Activated CD8-positive, alpha-beta memory T cell treated with anti-CD3 and anti-CD28 coated beads, Interleukin-2, amount 10 ng/mL, durations not matched to agents 7 days and 5 days (primary cell): ENCODE data around the gene MID1. TPM values are rescaled to one million over a fixed set of nuclear protein-coding genes. Genes with fewer than 3 reads are reported as not detected.

ENCODE experiments used
- ATAC-seq: fragments of 150-1000 bp; cut with Tn5 transposase; one replicate; pipeline ENCODE4 v1.10.0; 2021; ENCODE audit warnings: moderate library complexity
- CTCF ChIA-PET: fragments of 350-600 bp; sonication (Branson Sonifier 250); formaldehyde crosslinking; loops from one replicate; lab custom pipeline; 2021; ENCODE audit warnings: antibody characterized with exemption; lab: Charles Lee
- DNase-seq: peaks from one replicate; pipeline ENCODE4 v3.0.0-alpha.2; 2020
- H3K27ac Mint-ChIP-seq: one replicate; pipeline ENCODE4 v1.8.0; 2021; ENCODE audit warnings: mild to moderate bottlenecking, mixed read lengths
- H3K27me3 Mint-ChIP-seq: one replicate; pipeline ENCODE4 v1.8.0; 2021; ENCODE audit warnings: mixed read lengths
- H3K36me3 Mint-ChIP-seq: one replicate; pipeline ENCODE4 v1.8.0; 2021; ENCODE audit warnings: mild to moderate bottlenecking, mixed read lengths
- H3K4me1 Mint-ChIP-seq: one replicate; pipeline ENCODE4 v1.8.0; 2021; ENCODE audit warnings: mixed read lengths
- H3K4me3 Mint-ChIP-seq: one replicate; pipeline ENCODE4 v1.8.0; 2021; ENCODE audit warnings: mild to moderate bottlenecking, moderate library complexity, mixed read lengths
- H3K9me3 Mint-ChIP-seq: one replicate; pipeline ENCODE4 v1.8.0; 2022; ENCODE audit warnings: low read depth, mixed read lengths
- total RNA-seq, 2 experiments: library from RNA; stranded (reverse); gene quantifications; one replicate each; pipeline ENCODE4 v1.2.3, GENCODE V29; 2021

The MID1 gene
- total RNA-seq, 2 experiments from 2014 or later = 0.20 to 0.33 TPM

GRCh38 chrX:10554612-10555270 lies 65.6 kb downstream of the MID1 start:
- Mint-ChIP-seq H3K36me3 (no peaks in the 10 kb centered on the region), H3K4me1 (no peaks in the 10 kb centered on the region), H3K27ac (no peak overlapping the region), H3K9me3 (peaks cover 3% of the 10 kb centered on the region), H3K27me3 (no peaks in the 10 kb centered on the region), H3K4me3 (no peak overlapping the region)
- CTCF ChIA-PET = no interaction called here
- no peak for ATAC-seq
- DNase-seq = no peak

- H3K9me3 Mint-ChIP-seq = no peaks in the 10 kb centered on the region
- H3K36me3 Mint-ChIP-seq = no peaks in the 10 kb centered on the region
- CTCF ChIA-PET = no interaction called here
- H3K27me3 Mint-ChIP-seq = no peaks in the 10 kb centered on the region
- H3K4me1 Mint-ChIP-seq = no peaks in the 10 kb centered on the region
- H3K27ac Mint-ChIP-seq = no peak overlapping the region
- H3K4me3 Mint-ChIP-seq = no peak overlapping the region
- DNase-seq (no peak), ATAC-seq (no peak)
Observed at GRCh38 chrX:10549280-10549679, 71.1 kb downstream of the MID1 start.

GRCh38 chrX:10548688-10549087 lies 71.7 kb downstream of the MID1 start:
- Mint-ChIP-seq H3K9me3 (no peaks in the 10 kb centered on the region), H3K4me3 (no peak overlapping the region), H3K27me3 (no peaks in the 10 kb centered on the region), H3K4me1 (no peaks in the 10 kb centered on the region), H3K36me3 (no peaks in the 10 kb centered on the region), H3K27ac (no peak overlapping the region)
- CTCF ChIA-PET = no interaction called here
- ATAC-seq = no peak
- DNase-seq = no peak

- Mint-ChIP-seq H3K4me1 (no peaks in the 10 kb centered on the region), H3K27me3 (no peaks in the 10 kb centered on the region), H3K9me3 (no peaks in the 10 kb centered on the region), H3K36me3 (no peaks in the 10 kb centered on the region), H3K4me3 (no peak overlapping the region), H3K27ac (no peak overlapping the region)
- DNase-seq (no peak), ATAC-seq (no peak)
- CTCF ChIA-PET = no interaction called here
Observed at GRCh38 chrX:10545882-10546281, 74.5 kb downstream of the MID1 start.

- CTCF ChIA-PET = no interaction called here
- no peaks in the 10 kb centered on the region for H3K4me1 Mint-ChIP-seq
- H3K27ac Mint-ChIP-seq = no peak overlapping the region
- H3K9me3 Mint-ChIP-seq = no peaks in the 10 kb centered on the region
- H3K36me3 Mint-ChIP-seq = no peaks in the 10 kb centered on the region
- ATAC-seq (no peak), DNase-seq (no peak)
- no peaks in the 10 kb centered on the region for H3K27me3 Mint-ChIP-seq
- H3K4me3 Mint-ChIP-seq = no peak overlapping the region
Observed at GRCh38 chrX:10542586-10542985, 77.8 kb downstream of the MID1 start.

- no peak overlapping the region for H3K27ac Mint-ChIP-seq
- DNase-seq = no peak
- no peaks in the 10 kb centered on the region for H3K27me3 Mint-ChIP-seq
- H3K4me1 Mint-ChIP-seq = no peaks in the 10 kb centered on the region
- H3K4me3 Mint-ChIP-seq = no peak overlapping the region
- H3K36me3 Mint-ChIP-seq = no peaks in the 10 kb centered on the region
- no peak for ATAC-seq
- no peaks in the 10 kb centered on the region for H3K9me3 Mint-ChIP-seq
- CTCF ChIA-PET = no interaction called here
Observed at GRCh38 chrX:10538831-10539230, 81.6 kb downstream of the MID1 start.

- H3K9me3 Mint-ChIP-seq = no peaks in the 10 kb centered on the region
- no peak overlapping the region for H3K4me3 Mint-ChIP-seq
- CTCF ChIA-PET = no interaction called here
- ATAC-seq (no peak), DNase-seq (no peak)
- no peaks in the 10 kb centered on the region for H3K4me1 Mint-ChIP-seq
- H3K36me3 Mint-ChIP-seq = no peaks in the 10 kb centered on the region
- H3K27me3 Mint-ChIP-seq = no peaks in the 10 kb centered on the region
- no peak overlapping the region for H3K27ac Mint-ChIP-seq
Observed at GRCh38 chrX:10537308-10537707, 83.1 kb downstream of the MID1 start.

GRCh38 chrX:10536744-10537143 lies 83.6 kb downstream of the MID1 start:
- no peaks in the 10 kb centered on the region for H3K4me1 Mint-ChIP-seq
- ATAC-seq (no peak), DNase-seq (no peak)
- H3K9me3 Mint-ChIP-seq = no peaks in the 10 kb centered on the region
- H3K36me3 Mint-ChIP-seq = no peaks in the 10 kb centered on the region
- H3K4me3 Mint-ChIP-seq = no peak overlapping the region
- no peaks in the 10 kb centered on the region for H3K27me3 Mint-ChIP-seq
- CTCF ChIA-PET = no interaction called here
- H3K27ac Mint-ChIP-seq = no peak overlapping the region

- no peaks in the 10 kb centered on the region for H3K36me3 Mint-ChIP-seq
- no peak overlapping the region for H3K4me3 Mint-ChIP-seq
- no peaks in the 10 kb centered on the region for H3K27me3 Mint-ChIP-seq
- CTCF ChIA-PET = no interaction called here
- no peaks in the 10 kb centered on the region for H3K4me1 Mint-ChIP-seq
- H3K27ac Mint-ChIP-seq = no peak overlapping the region
- ATAC-seq (no peak), DNase-seq (no peak)
- no peaks in the 10 kb centered on the region for H3K9me3 Mint-ChIP-seq
Observed at GRCh38 chrX:10534611-10535010, 85.8 kb downstream of the MID1 start.

GRCh38 chrX:10533696-10534365 lies 86.6 kb downstream of the MID1 start:
- H3K36me3 Mint-ChIP-seq = no peaks in the 10 kb centered on the region
- DNase-seq = no peak
- no peaks in the 10 kb centered on the region for H3K27me3 Mint-ChIP-seq
- CTCF ChIA-PET = no interaction called here
- no peaks in the 10 kb centered on the region for H3K4me1 Mint-ChIP-seq
- ATAC-seq = no peak
- H3K4me3 Mint-ChIP-seq = no peak overlapping the region
- H3K27ac Mint-ChIP-seq = no peak overlapping the region
- H3K9me3 Mint-ChIP-seq = no peaks in the 10 kb centered on the region

- Mint-ChIP-seq H3K4me3 (no peak overlapping the region), H3K9me3 (no peaks in the 10 kb centered on the region), H3K27ac (no peak overlapping the region), H3K36me3 (no peaks in the 10 kb centered on the region), H3K27me3 (no peaks in the 10 kb centered on the region), H3K4me1 (no peaks in the 10 kb centered on the region)
- DNase-seq (no peak), ATAC-seq (no peak)
- CTCF ChIA-PET = no interaction called here
Observed at GRCh38 chrX:10531927-10532326, 88.5 kb downstream of the MID1 start.

GRCh38 chrX:10529344-10529743 lies 91.0 kb downstream of the MID1 start:
- H3K36me3 Mint-ChIP-seq = no peaks in the 10 kb centered on the region

GRCh38 chrX:10526451-10526850 lies 93.9 kb downstream of the MID1 start:
- DNase-seq = no peak
- Mint-ChIP-seq H3K4me3 (no peak overlapping the region), H3K27me3 (no peaks in the 10 kb centered on the region), H3K9me3 (no peaks in the 10 kb centered on the region), H3K36me3 (no peaks in the 10 kb centered on the region), H3K27ac (no peak overlapping the region), H3K4me1 (no peaks in the 10 kb centered on the region)
- no peak for ATAC-seq
- CTCF ChIA-PET = no interaction called here

More at GRCh38 chrX:10529344-10529743, 91.0 kb downstream of the MID1 start:
- H3K4me1 Mint-ChIP-seq = no peaks in the 10 kb centered on the region
- CTCF ChIA-PET = no interaction called here
- ATAC-seq = no peak
- H3K27me3 Mint-ChIP-seq = no peaks in the 10 kb centered on the region
- no peaks in the 10 kb centered on the region for H3K9me3 Mint-ChIP-seq
- H3K27ac Mint-ChIP-seq = no peak overlapping the region
- DNase-seq = no peak
- no peak overlapping the region for H3K4me3 Mint-ChIP-seq

- H3K9me3 Mint-ChIP-seq = peaks cover 2% of the 10 kb centered on the region
- H3K4me1 Mint-ChIP-seq = no peaks in the 10 kb centered on the region
- H3K27ac Mint-ChIP-seq = no peak overlapping the region
- no peaks in the 10 kb centered on the region for H3K27me3 Mint-ChIP-seq
- no peak overlapping the region for H3K4me3 Mint-ChIP-seq
- ATAC-seq = no peak
- no peaks in the 10 kb centered on the region for H3K36me3 Mint-ChIP-seq
- no peak for DNase-seq
- CTCF ChIA-PET = no interaction called here
Observed at GRCh38 chrX:10525381-10526120, 94.8 kb downstream of the MID1 start.
